Transverse colon (tissue), 3 donors: ENCODE data around the gene HNMT.

Source experiments
- CTCF ChIP-seq, 5 experiments: fragments of 200-600 bp in 3 of 5; fragments of 450-650 bp in 2 of 5; sonication (generic) in 3 of 5; IDR thresholded peaks; 1 replicate in 2 of 5; 2 replicates in 3 of 5; pipeline ENCODE4 v1.5.1; 2016 to 2017; ENCODE audit warnings: antibody characterized with exemption in 5 of 5, inconsistent platforms in 3 of 5, mild to moderate bottlenecking in 2 of 5, moderate library complexity in 1 of 5
- POLR2A ChIP-seq: fragments of 450-650 bp; IDR thresholded peaks from one replicate; pipeline ENCODE4 v1.6.1; 2016; ENCODE audit warnings: antibody characterized with exemption, mild to moderate bottlenecking, moderate library complexity

DNA sequence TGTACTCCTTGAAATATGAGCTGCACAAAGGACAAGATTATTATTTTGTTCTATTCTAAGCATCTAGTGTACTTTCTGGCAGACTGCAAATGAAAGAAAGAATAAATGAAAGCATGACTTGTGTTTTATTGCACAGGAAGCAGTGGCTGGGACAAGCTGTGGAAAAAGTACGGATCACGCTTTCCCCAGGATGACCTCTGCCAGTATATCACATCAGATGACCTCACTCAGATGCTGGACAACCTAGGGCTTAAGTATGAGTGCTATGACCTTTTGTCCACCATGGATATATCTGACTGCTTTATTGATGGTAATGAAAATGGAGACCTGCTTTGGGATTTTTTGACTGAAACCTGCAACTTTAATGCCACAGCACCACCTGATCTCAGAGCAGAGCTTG, 49.4 kb downstream of the HNMT start:
- TF ChIP-seq CTCF (IDR thresholded peaks at IDR 0.05) (no peak), POLR2A (no peak)
